ENCODE data around the gene BCKDHA. TPM values are rescaled to one million over a fixed set of nuclear protein-coding genes. Genes with fewer than 3 reads are reported as not detected.

BCKDHA gene
- total and polyA plus RNA-seq, 2 experiments from 2014 or later, result 26.8 to 29.4 TPM

GRCh38 chr19:41435936-41436673 lies 38.5 kb downstream of the BCKDHA start:
- H3K4me3 ChIP-seq, result no peak overlapping the region
- H3K4me2 ChIP-seq (ENCODE audit: unreplicated experiment), result no peak overlapping the region
- WGBS, 2 experiments (ENCODE audit: low coverage in 1 of 2, low lambda C conversion rate in 2 of 2, missing lambda C conversion rate in 2 of 2), result 93 to 97% methylated on average over 19 of the region's 19 CpGs
- DNase-seq, result no peak
- H3K9me3 ChIP-seq (ENCODE audit: low read depth), result no peaks in the 10 kb centered on the region
- in situ Hi-C loops (cut with MboI), result no loop called here
- no peak overlapping the region for H3K9ac ChIP-seq
- no peaks in the 10 kb centered on the region for H3K27me3 ChIP-seq (replicated peaks; ENCODE audit: insufficient read depth)
- no peaks in the 10 kb centered on the region for H3K36me3 ChIP-seq (ENCODE audit: low read depth)
- TF ChIP-seq EZH2 (IDR thresholded peaks at IDR 0.05; ENCODE audit: insufficient read depth, poor library complexity, severe bottlenecking), result no peak
- no peak for TF ChIP-seq EZH2phosphoT487 (IDR thresholded peaks at IDR 0.05; ENCODE audit: insufficient read depth, low read depth)
- H3K4me1 ChIP-seq (ENCODE audit: insufficient read depth), result peaks cover 7% of the 10 kb centered on the region; the same call in 1 of the 2 replicates
- H3K9me2 ChIP-seq (ENCODE audit: insufficient read depth), result no peaks in the 10 kb centered on the region
- no peak overlapping the region for H3K27ac ChIP-seq
- no peaks in the 10 kb centered on the region for H4K20me1 ChIP-seq (ENCODE audit: insufficient read depth)
- H3F3A ChIP-seq (ENCODE audit: insufficient read depth), result no peaks in the 10 kb centered on the region
- peaks cover 20% of the 10 kb centered on the region for H3K79me2 ChIP-seq (ENCODE audit: insufficient read depth)
- H2AFZ ChIP-seq, result no peak overlapping the region

- in situ Hi-C loops (cut with MboI), result no loop called here
- H2AFZ ChIP-seq, result no peak overlapping the region
Measured at GRCh38 chr19:41436674-41436951, 39.0 kb downstream of the BCKDHA start.

GRCh38 chr19:41437944-41438574 lies 40.4 kb downstream of the BCKDHA start:
- no peaks in the 10 kb centered on the region for H3F3A ChIP-seq (ENCODE audit: insufficient read depth)
- H3K9me3 ChIP-seq (ENCODE audit: low read depth), result no peaks in the 10 kb centered on the region
- in situ Hi-C loops (cut with MboI), result no loop called here
- H3K27me3 ChIP-seq (replicated peaks; ENCODE audit: insufficient read depth), result no peaks in the 10 kb centered on the region
- H2AFZ ChIP-seq, result no peak overlapping the region
- H3K9ac ChIP-seq, result no peak overlapping the region
- no peak overlapping the region for H3K4me3 ChIP-seq
- peaks cover 7% of the 10 kb centered on the region; the same call in 1 of the 2 replicates for H3K4me1 ChIP-seq (ENCODE audit: insufficient read depth)
- DNase-seq, result no peak
- WGBS, 2 experiments (ENCODE audit: low coverage in 1 of 2, low lambda C conversion rate in 2 of 2, missing lambda C conversion rate in 2 of 2), result 95 to 96% methylated on average over 7 of the region's 7 CpGs
- H3K79me2 ChIP-seq (ENCODE audit: insufficient read depth), result peaks cover 20% of the 10 kb centered on the region
- H4K20me1 ChIP-seq (ENCODE audit: insufficient read depth), result no peaks in the 10 kb centered on the region
- H3K27ac ChIP-seq, result no peak overlapping the region
- H3K36me3 ChIP-seq (ENCODE audit: low read depth), result no peaks in the 10 kb centered on the region
- no peaks in the 10 kb centered on the region for H3K9me2 ChIP-seq (ENCODE audit: insufficient read depth)
- TF ChIP-seq EZH2 (IDR thresholded peaks at IDR 0.05; ENCODE audit: insufficient read depth, poor library complexity, severe bottlenecking), result no peak
- no peak for TF ChIP-seq EZH2phosphoT487 (IDR thresholded peaks at IDR 0.05; ENCODE audit: insufficient read depth, low read depth)
- H3K4me2 ChIP-seq (ENCODE audit: unreplicated experiment), result no peak overlapping the region

More at GRCh38 chr19:41436674-41436951, 39.0 kb downstream of the BCKDHA start:
- Histone ChIP-seq H3K4me2 (ENCODE audit: unreplicated experiment) (no peak overlapping the region), H3K9me3 (ENCODE audit: low read depth) (no peaks in the 10 kb centered on the region), H3K9me2 (ENCODE audit: insufficient read depth) (no peaks in the 10 kb centered on the region), H3K79me2 (ENCODE audit: insufficient read depth) (peaks cover 20% of the 10 kb centered on the region), H3F3A (ENCODE audit: insufficient read depth) (no peaks in the 10 kb centered on the region), H3K9ac (no peak overlapping the region), H3K36me3 (ENCODE audit: low read depth) (no peaks in the 10 kb centered on the region), H3K4me3 (no peak overlapping the region), H3K27ac (no peak overlapping the region), H4K20me1 (ENCODE audit: insufficient read depth) (no peaks in the 10 kb centered on the region), H3K4me1 (ENCODE audit: insufficient read depth) (peaks cover 7% of the 10 kb centered on the region; the same call in 1 of the 2 replicates), H3K27me3 (replicated peaks; ENCODE audit: insufficient read depth) (no peaks in the 10 kb centered on the region)
- TF ChIP-seq EZH2 (IDR thresholded peaks at IDR 0.05; ENCODE audit: insufficient read depth, poor library complexity, severe bottlenecking), result no peak
- no peak for TF ChIP-seq EZH2phosphoT487 (IDR thresholded peaks at IDR 0.05; ENCODE audit: insufficient read depth, low read depth)
- no peak for DNase-seq

GRCh38 chr19:41439441-41440222 lies 42.0 kb downstream of the BCKDHA start, which contains the start of gene DMAC2:
Gene DMAC2 (minus strand): TSS chr19:41439912. CDS start chr19:41439899, 13 bp downstream.
- Histone ChIP-seq H3K4me2 (ENCODE audit: unreplicated experiment) (peak within 1 kb of the TSS; percentile 76), H3K27me3 (replicated peaks; ENCODE audit: insufficient read depth) (no peaks in the 10 kb centered on the region), H2AFZ (peak within 1 kb of the TSS; percentile 90), H3K27ac (peak within 1 kb of the TSS; percentile 91), H3K4me1 (ENCODE audit: insufficient read depth) (peaks cover 7% of the 10 kb centered on the region; the same call in 1 of the 2 replicates), H3K9me3 (ENCODE audit: low read depth) (no peaks in the 10 kb centered on the region), H3K36me3 (ENCODE audit: low read depth) (no peaks in the 10 kb centered on the region), H3K9ac (peak within 1 kb of the TSS; percentile 88), H3K79me2 (ENCODE audit: insufficient read depth) (peaks cover 20% of the 10 kb centered on the region), H3K4me3 (peak within 1 kb of the TSS; percentile 97), H4K20me1 (ENCODE audit: insufficient read depth) (no peaks in the 10 kb centered on the region), H3K9me2 (ENCODE audit: insufficient read depth) (no peaks in the 10 kb centered on the region), H3F3A (ENCODE audit: insufficient read depth) (no peaks in the 10 kb centered on the region)
- in situ Hi-C loops (cut with MboI), result no loop called here
- DNase-seq, result peak; percentile 100
- 1% methylated on average over 40 of the region's 40 CpGs for WGBS, 2 experiments (ENCODE audit: low coverage in 1 of 2, low lambda C conversion rate in 2 of 2, missing lambda C conversion rate in 2 of 2)
- no peak for TF ChIP-seq EZH2 (IDR thresholded peaks at IDR 0.05; ENCODE audit: insufficient read depth, poor library complexity, severe bottlenecking)
- TF ChIP-seq EZH2phosphoT487 (IDR thresholded peaks at IDR 0.05; ENCODE audit: insufficient read depth, low read depth), result no peak
